Endothelial cell of umbilical vein (primary cell): ENCODE measurements around the gene PPHLN1.

Experiments used
- CTCF ChIP-seq, 2 donors: IDR thresholded peaks; 1 replicate in 1 of 2; 2 replicates in 1 of 2; pipeline ENCODE4 v1.5.1; 2011; ENCODE audit warnings: low read length in 2 of 2, mild to moderate bottlenecking in 2 of 2, moderate library complexity in 2 of 2, control low read depth in 1 of 2, inconsistent platforms in 1 of 2, low read depth in 1 of 2; ENCODE audit not compliant: insufficient read depth in 1 of 2; ENCODE audit errors: extremely low read depth in 1 of 2
- EZH2 ChIP-seq: IDR thresholded peaks from 2 replicates; pipeline ENCODE4 v1.6.1; 2012; ENCODE audit warnings: borderline replicate concordance, low read depth, mild to moderate bottlenecking, moderate library complexity, low read length, inconsistent platforms; ENCODE audit not compliant: severe bottlenecking
- POLR2A ChIP-seq: IDR thresholded peaks from 2 replicates; pipeline ENCODE4 v1.6.1; 2012; ENCODE audit warnings: low read depth, mild to moderate bottlenecking, control low read depth, low read length
- POLR2AphosphoS5 ChIP-seq: IDR thresholded peaks from 2 replicates; pipeline ENCODE4 v1.6.1; 2012; ENCODE audit warnings: low read depth, mild to moderate bottlenecking, control low read depth, low read length, moderate library complexity; ENCODE audit not compliant: insufficient read depth

- TF ChIP-seq CTCF (IDR thresholded peaks at IDR 0.05; ENCODE audit: extremely low read depth in 1 of 2, insufficient read depth in 1 of 2, low read depth in 1 of 2, low read length in 2 of 2) = no peak
- TF ChIP-seq POLR2AphosphoS5 = no peak
- TF ChIP-seq EZH2 = no peak
- TF ChIP-seq POLR2A = no peak
These were observed 3.4 kb upstream of the PPHLN1 start for GRCh38 chr12:42322567-42322966.
